Loucy (cell line): Measurements from ENCODE around the gene HOXA11.

ENCODE experiments used
- CTCF ChIP-seq: fragments of 200-600 bp; sonication (generic); conservative IDR thresholded peaks from 2 replicates; pipeline ENCODE4 v1.5.1; 2014; ENCODE audit warnings: mild to moderate bottlenecking, antibody characterized with exemption, low read length
- EZH2phosphoT487 ChIP-seq: fragments of 200-600 bp; IDR thresholded peaks from 2 replicates; pipeline ENCODE4 v1.6.1; 2018; ENCODE audit warnings: antibody characterized with exemption, mild to moderate bottlenecking, moderate library complexity, borderline replicate concordance

DNA sequence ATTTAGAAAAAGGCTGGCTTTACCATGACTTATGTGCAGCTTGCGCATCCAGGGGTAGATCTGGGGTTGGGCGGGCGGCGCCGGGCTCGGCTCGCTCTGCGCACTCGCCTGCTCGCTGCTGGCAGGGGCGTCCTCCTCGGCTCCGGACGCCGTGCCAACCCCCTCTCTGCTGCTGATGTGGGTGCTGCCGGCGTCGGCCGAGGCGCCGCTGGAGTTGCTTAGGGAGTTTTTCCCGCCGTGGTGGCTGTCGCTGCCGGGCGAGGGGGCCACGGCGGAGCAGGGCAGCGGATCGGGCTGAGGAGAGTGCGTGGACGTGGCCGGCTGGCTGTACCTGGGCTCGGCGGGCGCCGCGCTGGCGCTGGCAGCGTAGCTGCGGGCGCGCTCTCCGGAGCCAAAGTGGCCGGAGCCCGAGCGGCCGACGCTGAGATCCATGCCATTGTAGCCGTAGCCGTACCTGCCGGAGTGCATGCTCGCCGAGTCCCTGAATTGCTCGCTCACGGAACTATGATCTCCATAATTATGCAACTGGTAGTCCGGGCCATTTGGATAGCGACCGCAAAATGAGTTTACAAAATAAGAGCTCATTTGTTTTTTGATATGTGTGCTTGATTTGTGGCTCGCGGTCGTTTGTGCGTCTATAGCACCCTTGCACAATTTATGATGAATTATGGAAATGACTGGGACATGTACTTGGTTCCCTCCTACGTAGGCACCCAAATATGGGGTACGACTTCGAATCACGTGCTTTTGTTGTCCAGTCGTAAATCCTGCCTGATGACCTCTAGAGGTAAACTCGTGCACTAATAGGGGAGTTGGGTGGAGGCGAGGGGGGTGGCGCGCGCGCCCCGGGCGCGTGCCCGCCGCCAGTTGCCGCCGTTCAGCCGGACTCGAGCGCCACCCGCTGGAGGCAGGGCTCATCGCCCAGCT is 41.7 kb downstream of the HOXA11 start, which contains the start of gene HOXA5:
- TF ChIP-seq CTCF (peak; percentile 73), EZH2phosphoT487 (no peak)
